Measurements from ENCODE around the gene C1orf210. TPM values are rescaled to one million over a fixed set of nuclear protein-coding genes. Genes with fewer than 3 reads are reported as not detected.

The C1orf210 gene
- total and polyA plus RNA-seq, 2 of the 13 experiments (the other 11 are each of a cell fraction or from before 2014, with no cell fraction given) = 0.49 to 5.1 TPM

DNA sequence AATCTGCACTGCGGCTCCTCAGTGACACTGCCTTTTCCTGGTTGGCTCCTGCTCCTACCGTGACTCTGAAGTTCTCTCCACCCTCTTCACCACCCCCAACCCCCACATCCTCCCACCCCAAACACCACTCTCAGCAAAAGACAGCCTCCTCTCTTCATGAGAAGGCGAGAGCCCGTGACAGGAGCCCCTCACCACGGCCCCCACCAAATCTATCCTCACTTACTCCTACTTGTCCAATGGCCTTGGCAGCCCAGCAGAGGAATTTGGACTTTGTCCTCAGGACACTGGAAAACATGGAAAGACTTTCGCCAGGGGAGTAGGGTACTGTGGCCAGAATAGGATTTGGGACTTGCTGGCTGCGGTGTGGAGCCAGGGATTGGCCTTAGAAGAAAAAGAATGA is 8.7 kb downstream of the C1orf210 start (continued):
- TF ChIP-seq MIER3 (CRISPR knock-in tag; IDR thresholded peaks at IDR 0.05; ENCODE audit: borderline replicate concordance) (no peak), HMG20B (CRISPR knock-in tag; conservative IDR thresholded peaks at IDR 0.05) (no peak), RXRB (CRISPR knock-in tag; IDR thresholded peaks at IDR 0.05; ENCODE audit: borderline replicate concordance) (peak; percentile 72), HCFC1 (IDR thresholded peaks at IDR 0.05; ENCODE audit: low read depth, low read length) (no peak), SALL2 (CRISPR knock-in tag; IDR thresholded peaks at IDR 0.05) (no peak), ZNF253 (CRISPR knock-in tag; IDR thresholded peaks at IDR 0.05; ENCODE audit: borderline replicate concordance) (no peak), ASH2L (IDR thresholded peaks at IDR 0.05; ENCODE audit: insufficient read length, low read depth, low read length) (peak; percentile 51), BCL6 (CRISPR knock-in tag; IDR thresholded peaks at IDR 0.05) (peak; percentile 67), ZNF33B (CRISPR knock-in tag; IDR thresholded peaks at IDR 0.05) (0 out of 2 replicates have a peak, but pooled peaks have one; percentile 36), ZNF614 (CRISPR knock-in tag; IDR thresholded peaks at IDR 0.05; ENCODE audit: borderline replicate concordance) (no peak), HNF4G (IDR thresholded peaks at IDR 0.05; ENCODE audit: borderline replicate concordance, low read depth, low read length) (peak; percentile 94), HNF4G (CRISPR knock-in tag; IDR thresholded peaks at IDR 0.05; ENCODE audit: borderline replicate concordance, low read depth) (peak; percentile 82; the same call in 1 of the 2 replicates), ZFP82 (CRISPR knock-in tag; IDR thresholded peaks at IDR 0.05; ENCODE audit: borderline replicate concordance) (no peak), ZNF124 (CRISPR knock-in tag; IDR thresholded peaks at IDR 0.05) (no peak), ZNF501 (CRISPR knock-in tag; IDR thresholded peaks at IDR 0.05) (no peak), ZNF235 (CRISPR knock-in tag; IDR thresholded peaks at IDR 0.05; ENCODE audit: borderline replicate concordance) (no peak), ZNF337 (CRISPR knock-in tag; IDR thresholded peaks at IDR 0.05; ENCODE audit: borderline replicate concordance, low read depth) (peak; percentile 46; the same call in 1 of the 2 replicates)
- TF ChIP-seq, protein P1, sequence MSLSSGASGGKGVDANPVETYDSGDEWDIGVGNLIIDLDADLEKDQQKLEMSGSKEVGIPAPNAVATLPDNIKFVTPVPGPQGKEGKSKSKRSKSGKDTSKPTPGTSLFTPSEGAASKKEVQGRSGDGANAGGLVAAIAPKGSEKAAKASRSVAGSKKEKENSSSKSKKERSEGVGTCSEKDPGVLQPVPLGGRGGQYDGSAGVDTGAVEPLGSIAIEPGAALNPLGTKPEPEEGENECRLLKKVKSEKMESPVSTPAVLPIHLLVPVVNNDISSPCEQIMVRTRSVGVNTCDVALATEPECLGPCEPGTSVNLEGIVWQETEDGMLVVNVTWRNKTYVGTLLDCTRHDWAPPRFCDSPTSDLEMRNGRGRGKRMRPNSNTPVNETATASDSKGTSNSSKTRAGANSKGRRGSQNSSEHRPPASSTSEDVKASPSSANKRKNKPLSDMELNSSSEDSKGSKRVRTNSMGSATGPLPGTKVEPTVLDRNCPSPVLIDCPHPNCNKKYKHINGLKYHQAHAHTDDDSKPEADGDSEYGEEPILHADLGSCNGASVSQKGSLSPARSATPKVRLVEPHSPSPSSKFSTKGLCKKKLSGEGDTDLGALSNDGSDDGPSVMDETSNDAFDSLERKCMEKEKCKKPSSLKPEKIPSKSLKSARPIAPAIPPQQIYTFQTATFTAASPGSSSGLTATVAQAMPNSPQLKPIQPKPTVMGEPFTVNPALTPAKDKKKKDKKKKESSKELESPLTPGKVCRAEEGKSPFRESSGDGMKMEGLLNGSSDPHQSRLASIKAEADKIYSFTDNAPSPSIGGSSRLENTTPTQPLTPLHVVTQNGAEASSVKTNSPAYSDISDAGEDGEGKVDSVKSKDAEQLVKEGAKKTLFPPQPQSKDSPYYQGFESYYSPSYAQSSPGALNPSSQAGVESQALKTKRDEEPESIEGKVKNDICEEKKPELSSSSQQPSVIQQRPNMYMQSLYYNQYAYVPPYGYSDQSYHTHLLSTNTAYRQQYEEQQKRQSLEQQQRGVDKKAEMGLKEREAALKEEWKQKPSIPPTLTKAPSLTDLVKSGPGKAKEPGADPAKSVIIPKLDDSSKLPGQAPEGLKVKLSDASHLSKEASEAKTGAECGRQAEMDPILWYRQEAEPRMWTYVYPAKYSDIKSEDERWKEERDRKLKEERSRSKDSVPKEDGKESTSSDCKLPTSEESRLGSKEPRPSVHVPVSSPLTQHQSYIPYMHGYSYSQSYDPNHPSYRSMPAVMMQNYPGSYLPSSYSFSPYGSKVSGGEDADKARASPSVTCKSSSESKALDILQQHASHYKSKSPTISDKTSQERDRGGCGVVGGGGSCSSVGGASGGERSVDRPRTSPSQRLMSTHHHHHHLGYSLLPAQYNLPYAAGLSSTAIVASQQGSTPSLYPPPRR (CRISPR knock-in tag; IDR thresholded peaks at IDR 0.05; ENCODE audit: borderline replicate concordance) = no peak
- TF ChIP-seq, protein P2, sequence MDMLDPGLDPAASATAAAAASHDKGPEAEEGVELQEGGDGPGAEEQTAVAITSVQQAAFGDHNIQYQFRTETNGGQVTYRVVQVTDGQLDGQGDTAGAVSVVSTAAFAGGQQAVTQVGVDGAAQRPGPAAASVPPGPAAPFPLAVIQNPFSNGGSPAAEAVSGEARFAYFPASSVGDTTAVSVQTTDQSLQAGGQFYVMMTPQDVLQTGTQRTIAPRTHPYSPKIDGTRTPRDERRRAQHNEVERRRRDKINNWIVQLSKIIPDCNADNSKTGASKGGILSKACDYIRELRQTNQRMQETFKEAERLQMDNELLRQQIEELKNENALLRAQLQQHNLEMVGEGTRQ (IDR thresholded peaks at IDR 0.05; ENCODE audit: low read depth, low read length) = no peak
- TF ChIP-seq, protein P2 (CRISPR knock-in tag; IDR thresholded peaks at IDR 0.05; ENCODE audit: borderline replicate concordance) = no peak
- TF ChIP-seq, protein P3, sequence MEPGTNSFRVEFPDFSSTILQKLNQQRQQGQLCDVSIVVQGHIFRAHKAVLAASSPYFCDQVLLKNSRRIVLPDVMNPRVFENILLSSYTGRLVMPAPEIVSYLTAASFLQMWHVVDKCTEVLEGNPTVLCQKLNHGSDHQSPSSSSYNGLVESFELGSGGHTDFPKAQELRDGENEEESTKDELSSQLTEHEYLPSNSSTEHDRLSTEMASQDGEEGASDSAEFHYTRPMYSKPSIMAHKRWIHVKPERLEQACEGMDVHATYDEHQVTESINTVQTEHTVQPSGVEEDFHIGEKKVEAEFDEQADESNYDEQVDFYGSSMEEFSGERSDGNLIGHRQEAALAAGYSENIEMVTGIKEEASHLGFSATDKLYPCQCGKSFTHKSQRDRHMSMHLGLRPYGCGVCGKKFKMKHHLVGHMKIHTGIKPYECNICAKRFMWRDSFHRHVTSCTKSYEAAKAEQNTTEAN (CRISPR knock-in tag; conservative IDR thresholded peaks at IDR 0.05) = no peak
- TF ChIP-seq, protein P4, sequence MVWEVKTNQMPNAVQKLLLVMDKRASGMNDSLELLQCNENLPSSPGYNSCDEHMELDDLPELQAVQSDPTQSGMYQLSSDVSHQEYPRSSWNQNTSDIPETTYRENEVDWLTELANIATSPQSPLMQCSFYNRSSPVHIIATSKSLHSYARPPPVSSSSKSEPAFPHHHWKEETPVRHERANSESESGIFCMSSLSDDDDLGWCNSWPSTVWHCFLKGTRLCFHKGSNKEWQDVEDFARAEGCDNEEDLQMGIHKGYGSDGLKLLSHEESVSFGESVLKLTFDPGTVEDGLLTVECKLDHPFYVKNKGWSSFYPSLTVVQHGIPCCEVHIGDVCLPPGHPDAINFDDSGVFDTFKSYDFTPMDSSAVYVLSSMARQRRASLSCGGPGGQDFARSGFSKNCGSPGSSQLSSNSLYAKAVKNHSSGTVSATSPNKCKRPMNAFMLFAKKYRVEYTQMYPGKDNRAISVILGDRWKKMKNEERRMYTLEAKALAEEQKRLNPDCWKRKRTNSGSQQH (CRISPR knock-in tag; IDR thresholded peaks at IDR 0.05; ENCODE audit: low read depth) = no peak
